HepG2 (cell line): Measurements from ENCODE around the gene MOCS1. TPM values are rescaled to one million over a fixed set of nuclear protein-coding genes. Genes with fewer than 3 reads are reported as not detected.

Experiments
- ADNP ChIP-seq: sonication (generic); formaldehyde crosslinking; IDR thresholded peaks from 2 replicates; pipeline ENCODE4 v1.4.0; 2020; ENCODE audit warnings: missing genetic modification reagents
- CREM ChIP-seq, 2 experiments: sonication (generic) in 1 of 2; formaldehyde crosslinking in 1 of 2; IDR thresholded peaks; 2 replicates each; pipeline versions ENCODE4 v1.4.0 to v1.6.1; 2016 to 2020; ENCODE audit warnings: antibody characterized with exemption in 1 of 2, mild to moderate bottlenecking in 1 of 2, missing genetic modification reagents in 1 of 2
- HMG20A ChIP-seq: IDR thresholded peaks from 2 replicates; pipeline ENCODE4 v1.6.1; 2016; ENCODE audit warnings: borderline replicate concordance
- ISL2 ChIP-seq: sonication (generic); formaldehyde crosslinking; IDR thresholded peaks from 2 replicates; pipeline ENCODE4 v1.5.0; 2020; ENCODE audit warnings: missing genetic modification reagents
- NCOA5 ChIP-seq: sonication (generic); formaldehyde crosslinking; IDR thresholded peaks from 2 replicates; pipeline ENCODE4 v1.4.0; 2020; ENCODE audit warnings: missing genetic modification reagents
- SETDB1 ChIP-seq: sonication (generic); formaldehyde crosslinking; IDR thresholded peaks from 2 replicates; pipeline ENCODE4 v1.5.1; 2020; ENCODE audit warnings: missing genetic modification reagents, mild to moderate bottlenecking, borderline replicate concordance
- SYNCRIP ChIP-seq: fragments of 200-400 bp; formaldehyde crosslinking; IDR thresholded peaks from 2 replicates; pipeline ENCODE4 v1.6.1; 2018; ENCODE audit warnings: mild to moderate bottlenecking, low read depth, low read length; ENCODE audit not compliant: insufficient read depth
- ZBTB26 ChIP-seq: IDR thresholded peaks from 2 replicates; pipeline ENCODE4 v1.6.1; 2016; ENCODE audit warnings: missing compliant biosample characterization, missing genetic modification reagents, borderline replicate concordance
- ZBTB8A ChIP-seq: sonication (generic); formaldehyde crosslinking; IDR thresholded peaks from 2 replicates; pipeline ENCODE4 v1.4.0; 2020; ENCODE audit warnings: mild to moderate bottlenecking, low read depth, missing genetic modification reagents, borderline replicate concordance
- ZNF512 ChIP-seq: sonication (generic); formaldehyde crosslinking; IDR thresholded peaks from 2 replicates; pipeline ENCODE4 v1.4.0; 2020; ENCODE audit warnings: mild to moderate bottlenecking, missing genetic modification reagents
- ZNF672 ChIP-seq: sonication (generic); formaldehyde crosslinking; IDR thresholded peaks from 2 replicates; pipeline ENCODE4 v1.8.1; 2022; ENCODE audit warnings: missing genetic modification reagents
- ZNF691 ChIP-seq: sonication (generic); formaldehyde crosslinking; IDR thresholded peaks from 2 replicates; pipeline ENCODE4 v1.4.0; 2020; ENCODE audit warnings: missing genetic modification reagents, low read depth, mild to moderate bottlenecking, borderline replicate concordance
- ZNF75D ChIP-seq: sonication (generic); formaldehyde crosslinking; IDR thresholded peaks from 2 replicates; pipeline ENCODE4 v1.8.1; 2023; ENCODE audit warnings: missing genetic modification reagents, mild to moderate bottlenecking, borderline replicate concordance
- ZNF782 ChIP-seq: sonication (generic); formaldehyde crosslinking; IDR thresholded peaks from 2 replicates; pipeline ENCODE4 v1.4.0; 2020; ENCODE audit warnings: missing genetic modification reagents, mild to moderate bottlenecking, borderline replicate concordance
- polyA plus RNA-seq, 8 experiments: library from polyadenylated mRNA; depleted of rRNA in 3 of 8; stranded (reverse) in 7 of 8; unstranded in 1 of 8; fragments of >200 nt; fragmentation: Illumina TruSeq in 4 of 8; extraction: Trizol in 4 of 8; gene quantifications; 2 replicates each; pipeline versions ENCODE4 v1.2.1 to v1.2.3, GENCODE V29; 2011 to 2016; ENCODE audit warnings: low read depth in 4 of 8, missing spikeins in 1 of 8, mixed read lengths in 1 of 8; ENCODE audit not compliant: insufficient read depth in 1 of 8
- total RNA-seq, 5 experiments: library from RNA; depleted of rRNA; stranded (reverse); fragments of >200 nt; fragmentation: Illumina TruSeq; extraction: Trizol; gene quantifications; 2 replicates each; pipeline ENCODE4 v1.2.3, GENCODE V29; 2016; ENCODE audit warnings: low read depth in 1 of 5
- TF ChIP-seq, protein P1 (sequence below): sonication (generic); formaldehyde crosslinking; IDR thresholded peaks from 2 replicates; pipeline ENCODE4 v1.4.0; 2020; ENCODE audit warnings: low read depth, mild to moderate bottlenecking, missing genetic modification reagents
- TF ChIP-seq, protein P2 (sequence below): sonication (generic); formaldehyde crosslinking; IDR thresholded peaks from 2 replicates; pipeline ENCODE4 v1.8.1; 2023; ENCODE audit warnings: mild to moderate bottlenecking, inconsistent platforms, moderate library complexity, missing genetic modification reagents, borderline replicate concordance
- TF ChIP-seq, protein P3 (sequence below): sonication (generic); formaldehyde crosslinking; IDR thresholded peaks from 2 replicates; pipeline ENCODE4 v1.4.0; 2020; ENCODE audit warnings: missing genetic modification reagents
- TF ChIP-seq, protein P4 (sequence below): sonication (generic); formaldehyde crosslinking; IDR thresholded peaks from 2 replicates; pipeline ENCODE4 v1.4.0; 2020; ENCODE audit warnings: mild to moderate bottlenecking, missing genetic modification reagents

Gene MOCS1
- total and polyA plus RNA-seq, 2 of the 13 experiments (the other 11 are each of a cell fraction or from before 2014, with no cell fraction given) = 5.3 to 11.7 TPM

- TF ChIP-seq, protein P1, sequence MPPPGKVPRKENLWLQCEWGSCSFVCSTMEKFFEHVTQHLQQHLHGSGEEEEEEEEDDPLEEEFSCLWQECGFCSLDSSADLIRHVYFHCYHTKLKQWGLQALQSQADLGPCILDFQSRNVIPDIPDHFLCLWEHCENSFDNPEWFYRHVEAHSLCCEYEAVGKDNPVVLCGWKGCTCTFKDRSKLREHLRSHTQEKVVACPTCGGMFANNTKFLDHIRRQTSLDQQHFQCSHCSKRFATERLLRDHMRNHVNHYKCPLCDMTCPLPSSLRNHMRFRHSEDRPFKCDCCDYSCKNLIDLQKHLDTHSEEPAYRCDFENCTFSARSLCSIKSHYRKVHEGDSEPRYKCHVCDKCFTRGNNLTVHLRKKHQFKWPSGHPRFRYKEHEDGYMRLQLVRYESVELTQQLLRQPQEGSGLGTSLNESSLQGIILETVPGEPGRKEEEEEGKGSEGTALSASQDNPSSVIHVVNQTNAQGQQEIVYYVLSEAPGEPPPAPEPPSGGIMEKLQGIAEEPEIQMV = 0 out of 2 replicates have a peak, but pooled peaks have one; percentile 10
- TF ChIP-seq, protein P2, sequence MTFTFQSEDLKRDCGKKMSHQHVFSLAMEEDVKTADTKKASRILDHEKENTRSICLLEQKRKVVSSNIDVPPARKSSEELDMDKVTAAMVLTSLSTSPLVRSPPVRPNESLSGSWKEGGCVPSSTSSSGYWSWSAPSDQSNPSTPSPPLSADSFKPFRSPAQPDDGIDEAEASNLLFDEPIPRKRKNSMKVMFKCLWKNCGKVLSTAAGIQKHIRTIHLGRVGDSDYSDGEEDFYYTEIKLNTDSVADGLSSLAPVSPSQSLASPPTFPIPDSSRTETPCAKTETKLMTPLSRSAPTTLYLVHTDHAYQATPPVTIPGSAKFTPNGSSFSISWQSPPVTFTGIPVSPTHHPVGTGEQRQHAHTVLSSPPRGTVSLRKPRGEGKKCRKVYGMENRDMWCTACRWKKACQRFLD (CRISPR knock-in tag) = peak; percentile 41; the same call in 1 of the 2 replicates
- 0 out of 2 replicates have a peak, but pooled peaks have one; percentile 54 for TF ChIP-seq ZBTB26
- no peak for TF ChIP-seq ISL2
- peak; percentile 54; the same call in 1 of the 2 replicates for TF ChIP-seq ZNF691 (CRISPR knock-in tag)
- no peak for TF ChIP-seq SYNCRIP
- TF ChIP-seq HMG20A (CRISPR knock-in tag) = peak; percentile 68; the same call in 1 of the 2 replicates
- TF ChIP-seq, protein P3, sequence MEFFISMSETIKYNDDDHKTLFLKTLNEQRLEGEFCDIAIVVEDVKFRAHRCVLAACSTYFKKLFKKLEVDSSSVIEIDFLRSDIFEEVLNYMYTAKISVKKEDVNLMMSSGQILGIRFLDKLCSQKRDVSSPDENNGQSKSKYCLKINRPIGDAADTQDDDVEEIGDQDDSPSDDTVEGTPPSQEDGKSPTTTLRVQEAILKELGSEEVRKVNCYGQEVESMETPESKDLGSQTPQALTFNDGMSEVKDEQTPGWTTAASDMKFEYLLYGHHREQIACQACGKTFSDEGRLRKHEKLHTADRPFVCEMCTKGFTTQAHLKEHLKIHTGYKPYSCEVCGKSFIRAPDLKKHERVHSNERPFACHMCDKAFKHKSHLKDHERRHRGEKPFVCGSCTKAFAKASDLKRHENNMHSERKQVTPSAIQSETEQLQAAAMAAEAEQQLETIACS (CRISPR knock-in tag) = no peak
- TF ChIP-seq CREM (IDR thresholded peaks at IDR 0.05) = no peak
- no peak for TF ChIP-seq CREM (CRISPR knock-in tag; IDR thresholded peaks at IDR 0.05)
- TF ChIP-seq SETDB1 (CRISPR knock-in tag) = no peak
- no peak for TF ChIP-seq ZNF672 (CRISPR knock-in tag)
- TF ChIP-seq ZBTB8A (CRISPR knock-in tag) = no peak
- peak; percentile 55; the same call in 1 of the 2 replicates for TF ChIP-seq ZNF782 (CRISPR knock-in tag)
- TF ChIP-seq ZNF75D = no peak
- TF ChIP-seq, protein P4, sequence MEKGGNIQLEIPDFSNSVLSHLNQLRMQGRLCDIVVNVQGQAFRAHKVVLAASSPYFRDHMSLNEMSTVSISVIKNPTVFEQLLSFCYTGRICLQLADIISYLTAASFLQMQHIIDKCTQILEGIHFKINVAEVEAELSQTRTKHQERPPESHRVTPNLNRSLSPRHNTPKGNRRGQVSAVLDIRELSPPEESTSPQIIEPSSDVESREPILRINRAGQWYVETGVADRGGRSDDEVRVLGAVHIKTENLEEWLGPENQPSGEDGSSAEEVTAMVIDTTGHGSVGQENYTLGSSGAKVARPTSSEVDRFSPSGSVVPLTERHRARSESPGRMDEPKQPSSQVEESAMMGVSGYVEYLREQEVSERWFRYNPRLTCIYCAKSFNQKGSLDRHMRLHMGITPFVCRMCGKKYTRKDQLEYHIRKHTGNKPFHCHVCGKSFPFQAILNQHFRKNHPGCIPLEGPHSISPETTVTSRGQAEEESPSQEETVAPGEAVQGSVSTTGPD (CRISPR knock-in tag) = no peak
- no peak for TF ChIP-seq ZNF512 (CRISPR knock-in tag)
- TF ChIP-seq ADNP = no peak
- TF ChIP-seq NCOA5 (CRISPR knock-in tag) = no peak
Measured at GRCh38 chr6:39887692-39888450, 46.4 kb downstream of the MOCS1 start (continued).
